GM12874 (cell line): ENCODE results near the gene CHSY1.

ENCODE experiments used
- CTCF ChIP-seq: IDR thresholded peaks from 2 replicates; pipeline ENCODE4 v1.5.1; 2011; ENCODE audit warnings: low read depth, mild to moderate bottlenecking, control low read depth, low read length, moderate library complexity; ENCODE audit not compliant: insufficient read depth

CHSY1 gene

GRCh38 chr15:101181349-101181748 lies 70.5 kb downstream of the CHSY1 start:
- no peak for TF ChIP-seq CTCF

DNA sequence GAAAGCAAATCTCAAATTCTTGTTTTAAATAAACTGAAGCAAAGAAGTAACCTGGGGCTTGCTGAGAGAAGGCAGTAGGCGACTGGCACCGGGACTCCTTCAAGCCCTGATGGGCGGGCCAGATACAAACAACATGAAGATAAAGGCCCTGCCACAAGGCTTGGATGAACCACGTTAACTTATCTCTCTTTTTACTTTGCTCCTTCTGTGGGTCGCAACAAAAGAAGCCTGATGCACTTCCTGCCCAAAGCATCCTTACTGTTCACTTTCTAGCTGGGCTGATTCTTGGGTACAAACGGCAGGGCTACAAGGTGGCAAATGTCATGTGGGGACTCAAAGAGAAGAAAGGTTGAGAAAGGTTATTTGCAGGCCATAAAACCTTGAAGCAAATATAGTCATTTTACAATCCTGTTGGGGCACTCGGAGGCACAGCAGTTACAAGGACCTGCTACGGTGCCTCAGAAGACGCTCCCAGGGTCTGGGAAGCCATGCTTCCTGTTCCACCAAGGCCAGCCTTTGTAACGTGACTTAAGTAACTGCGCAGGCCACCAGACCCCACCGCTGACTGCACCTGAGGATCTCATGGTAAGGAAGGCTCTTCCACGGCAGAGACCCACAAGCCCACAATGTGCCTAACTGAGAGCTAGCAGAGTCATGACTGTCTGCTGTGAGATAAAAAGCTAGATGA lies 71.1 kb downstream of the CHSY1 start:
- TF ChIP-seq CTCF, result no peak

DNA sequence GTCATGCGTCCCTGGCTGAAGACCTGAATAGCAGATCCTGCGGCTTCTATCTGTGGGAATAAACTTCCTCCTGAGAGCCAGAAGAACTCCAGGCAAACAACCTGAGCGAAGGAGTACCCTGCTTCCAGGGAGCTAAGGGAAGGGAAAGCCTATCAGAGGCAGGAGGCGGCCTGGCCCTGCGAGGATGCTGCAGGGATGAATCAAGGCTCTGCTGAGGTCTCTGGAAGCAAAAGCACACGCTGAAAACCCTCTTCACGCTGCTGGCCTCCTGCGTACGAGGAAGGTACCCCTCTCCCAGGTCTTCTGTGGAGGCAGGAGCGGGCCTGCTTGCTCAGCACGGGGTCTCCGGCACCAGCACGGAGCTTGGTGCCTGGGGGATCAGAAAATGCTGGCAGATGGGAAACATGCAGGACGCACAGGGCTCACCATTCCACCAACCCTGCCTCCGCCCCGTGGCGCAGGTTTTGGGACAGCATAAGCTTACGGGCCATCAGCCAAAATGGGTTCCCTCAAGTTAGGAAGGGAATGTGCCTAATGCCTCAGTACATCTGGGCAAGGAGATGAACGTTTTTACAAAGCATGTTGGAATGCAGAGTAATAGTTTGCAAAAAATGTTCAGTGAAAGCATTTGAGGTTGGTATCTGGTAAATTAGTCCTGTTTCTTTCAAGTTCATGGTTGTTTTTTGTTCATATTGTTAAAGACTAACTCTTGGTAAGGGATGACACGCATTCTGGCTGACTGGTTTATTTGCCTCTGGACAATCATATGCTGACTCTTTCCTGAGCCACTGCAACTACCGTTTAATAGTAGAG lies 72.3 kb downstream of the CHSY1 start:
- no peak for TF ChIP-seq CTCF

DNA sequence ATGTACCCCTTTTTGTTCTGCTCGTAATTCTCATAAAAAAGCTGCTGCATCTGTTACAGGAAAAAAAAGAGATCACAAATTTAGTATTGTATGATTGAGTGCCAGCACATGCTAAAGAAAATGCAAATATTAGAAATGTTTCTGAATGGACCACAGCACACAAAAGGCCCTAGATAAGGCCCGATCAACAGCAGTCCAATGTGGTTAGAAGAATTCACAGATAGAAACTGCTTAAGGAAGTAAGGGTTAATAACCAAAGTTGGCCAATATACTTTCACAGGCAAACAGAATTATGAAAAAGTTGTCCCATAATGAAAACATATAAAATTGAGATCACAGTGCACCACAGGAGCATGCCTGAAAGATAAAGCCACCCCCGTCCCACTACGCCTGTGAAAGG lies 72.9 kb downstream of the CHSY1 start:
- TF ChIP-seq CTCF, result no peak

- no peak for TF ChIP-seq CTCF
Measured at GRCh38 chr15:101178479-101178878, 73.4 kb downstream of the CHSY1 start.

GRCh38 chr15:101177866-101178265 lies 74.0 kb downstream of the CHSY1 start:
- no peak for TF ChIP-seq CTCF

GRCh38 chr15:101176625-101177024 lies 75.2 kb downstream of the CHSY1 start:
- no peak for TF ChIP-seq CTCF
